Peyer's patch (tissue), 4 donors: ENCODE data around the gene WWC1.

ENCODE experiments used
- CTCF ChIP-seq, 6 experiments: fragments of 450-650 bp in 4 of 6; fragments of 200-600 bp in 2 of 6; sonication (generic) in 1 of 6; IDR thresholded peaks; one replicate each; pipeline ENCODE4 v1.5.1; 2017 to 2019; ENCODE audit warnings: antibody characterized with exemption in 6 of 6, mild to moderate bottlenecking in 3 of 6, moderate library complexity in 1 of 6
- POLR2A ChIP-seq, 2 donors: fragments of 450-650 bp; IDR thresholded peaks; one replicate each; pipeline ENCODE4 v1.5.1; 2017; ENCODE audit warnings: antibody characterized with exemption in 2 of 2, mild to moderate bottlenecking in 2 of 2, moderate library complexity in 2 of 2

GRCh38 chr5:168340487-168340886 lies 49.0 kb downstream of the WWC1 start:
- TF ChIP-seq CTCF (IDR thresholded peaks at IDR 0.05) (no peak), POLR2A (IDR thresholded peaks at IDR 0.05) (no peak)
